Activated CD4-positive, alpha-beta T cell treated with anti-CD3 and anti-CD28 coated beads for 1 hour (primary cell): ENCODE results near the gene CDC42BPB.

Source experiments
- DNase-seq: peaks from one replicate; pipeline ENCODE4 v3.0.0-alpha.2; 2020

CDC42BPB gene

DNA sequence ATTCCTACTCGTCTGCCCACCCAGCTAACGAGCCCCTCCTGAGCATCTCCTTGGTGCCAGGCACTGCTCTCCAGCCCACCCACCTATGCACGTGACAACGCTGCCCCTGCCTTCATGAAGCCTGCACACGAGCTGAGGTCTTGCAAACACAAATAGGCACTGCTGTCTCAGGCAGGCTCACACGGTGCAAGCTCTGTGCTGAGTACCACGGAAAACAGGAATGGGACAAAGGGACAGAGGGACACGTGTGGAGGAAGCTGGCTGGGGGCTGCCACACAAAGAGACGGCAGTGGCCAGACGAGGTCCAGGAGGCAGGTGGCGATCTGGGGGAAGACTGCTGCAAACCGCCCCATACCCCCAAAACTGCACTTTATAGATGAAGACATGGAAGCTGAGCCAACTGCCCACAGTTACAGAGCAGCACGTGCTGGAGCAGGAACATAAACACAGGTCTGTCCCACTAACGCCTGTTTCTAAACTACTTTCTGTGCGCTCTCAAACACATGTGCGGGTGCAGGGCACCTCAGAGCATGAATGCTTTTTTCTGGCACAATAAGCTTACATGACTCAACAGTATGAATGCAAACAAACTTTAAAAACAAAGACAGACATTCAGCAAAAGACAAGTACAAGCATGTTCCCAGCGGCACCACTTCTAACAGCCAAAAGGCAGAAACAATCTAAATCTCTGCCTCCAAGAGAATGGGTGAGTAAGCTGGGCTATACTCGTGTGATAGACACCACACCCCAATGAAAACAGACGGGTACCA, 70.4 kb downstream of the CDC42BPB start:
- no peak for DNase-seq

DNA sequence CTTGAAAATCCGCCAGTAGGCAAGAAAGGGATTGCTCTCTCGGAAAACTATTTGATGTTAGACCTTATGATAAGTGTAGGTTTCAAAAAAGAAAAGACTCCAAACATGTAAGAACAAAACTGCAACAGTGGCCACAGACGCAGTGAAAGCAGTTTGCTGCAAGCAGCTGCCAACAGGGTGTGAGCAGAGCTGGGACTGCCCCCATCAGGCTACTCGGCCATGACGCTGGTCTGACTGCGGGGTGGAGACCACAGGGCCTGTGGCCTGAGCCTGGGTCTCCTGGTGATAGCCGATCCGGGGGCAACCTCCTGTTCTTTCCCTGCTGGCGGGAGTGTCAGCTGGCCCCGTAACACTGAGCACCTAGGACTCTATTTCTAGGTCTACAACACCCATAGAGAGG, 71.7 kb downstream of the CDC42BPB start:
- no peak for DNase-seq

DNA sequence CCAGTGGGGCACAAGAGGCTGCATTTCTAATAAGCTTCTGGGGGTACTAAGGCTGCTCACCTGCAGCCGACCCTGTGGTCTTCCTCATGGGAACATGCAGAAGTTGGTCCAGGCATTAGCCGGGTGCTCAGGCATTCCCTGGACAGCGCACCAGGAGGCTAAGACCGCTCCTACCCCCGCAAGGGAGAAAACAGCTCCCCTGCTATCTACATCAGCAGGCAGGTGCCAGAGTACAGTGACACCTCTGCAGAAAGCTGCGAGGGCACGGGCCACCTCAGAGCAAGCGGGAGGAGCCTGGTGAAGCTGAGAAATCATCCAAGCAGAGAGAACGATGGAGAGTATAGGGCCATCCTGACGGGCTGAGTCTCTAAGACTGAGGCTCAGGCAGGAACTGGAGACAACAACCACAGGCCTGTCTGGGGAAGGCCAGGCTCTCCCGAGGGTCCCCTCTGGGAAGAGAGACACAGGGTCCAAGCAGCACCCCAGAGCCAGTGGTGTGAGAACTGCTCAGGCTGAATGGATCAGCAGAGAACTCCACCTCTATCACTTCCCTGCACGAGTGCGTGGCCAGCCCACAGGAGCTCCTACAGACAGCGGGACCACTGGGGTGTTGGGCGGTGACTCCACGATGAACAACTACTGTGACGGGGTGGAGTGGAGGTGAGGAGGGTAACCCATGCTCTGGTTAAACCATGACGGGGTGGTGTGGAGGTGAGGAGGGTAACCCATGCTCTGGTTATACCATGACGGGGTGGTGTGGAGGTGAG, 72.8 kb downstream of the CDC42BPB start:
- no peak for DNase-seq

DNA sequence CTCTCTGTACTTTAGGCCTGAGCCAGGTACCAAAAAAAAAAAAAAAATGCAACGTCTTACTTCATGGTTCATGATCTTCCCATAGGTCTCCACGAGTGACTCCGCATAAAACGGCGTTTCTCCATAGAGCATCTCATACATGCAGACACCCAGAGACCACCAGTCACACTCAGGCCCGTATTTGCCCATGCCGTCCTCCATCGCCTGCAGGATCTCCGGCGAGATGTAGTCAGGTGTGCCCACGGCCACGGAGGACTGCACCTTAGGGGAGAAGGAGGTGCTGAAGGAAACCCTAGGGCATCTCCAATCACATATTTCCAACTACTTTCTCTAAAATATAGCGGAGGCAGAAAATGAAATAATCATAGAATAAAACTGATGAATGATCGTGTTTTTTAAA, 73.9 kb downstream of the CDC42BPB start:
- DNase-seq: no peak

DNA sequence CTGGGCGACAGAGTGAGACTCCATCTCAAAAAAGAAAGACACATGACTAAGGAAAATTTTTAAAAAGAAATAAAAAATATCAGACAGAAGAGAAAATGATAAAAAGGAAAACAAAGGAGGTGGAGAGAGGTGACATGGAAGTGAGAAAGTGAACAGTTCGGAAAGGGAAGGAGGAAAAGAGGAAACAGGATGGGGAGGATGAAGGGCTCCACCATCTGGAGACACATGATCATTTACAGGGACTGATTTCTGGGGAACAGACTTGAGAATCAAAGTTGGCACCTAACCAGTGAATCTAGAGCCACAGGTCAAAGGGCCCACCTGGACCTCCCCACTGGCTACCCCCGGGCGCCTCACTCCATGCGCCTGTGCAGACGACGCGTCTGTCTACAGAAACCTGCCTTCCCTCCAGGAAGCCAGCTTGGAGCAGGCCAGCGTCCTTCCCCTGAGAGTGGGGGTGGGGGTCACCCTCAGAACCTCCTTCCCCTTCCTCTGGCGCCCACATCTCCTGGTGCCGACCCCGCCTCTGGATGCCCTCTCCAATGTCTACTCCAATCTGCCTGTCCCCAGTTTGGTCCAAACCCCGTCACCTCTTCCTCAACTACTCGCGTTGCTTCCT, 74.4 kb downstream of the CDC42BPB start:
- DNase-seq: no peak

DNA sequence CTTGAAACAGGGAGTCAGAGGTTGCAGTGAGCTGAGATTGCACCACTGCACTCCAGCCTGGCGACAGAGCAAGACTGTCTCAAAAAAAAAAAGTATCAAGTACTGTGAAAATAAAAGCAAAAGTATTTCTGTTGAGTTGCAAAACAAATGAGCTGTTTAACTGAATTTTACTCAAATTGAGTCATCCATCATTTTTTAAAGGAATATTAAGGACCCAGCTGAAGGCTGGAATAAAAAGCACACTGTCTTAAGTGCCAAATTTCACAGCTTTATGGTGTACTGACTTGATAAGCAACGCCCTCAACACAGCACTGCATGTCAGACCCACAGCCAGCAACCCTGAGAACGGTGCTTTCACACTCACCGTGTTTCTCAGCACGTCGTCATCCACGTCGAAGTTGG, 76.9 kb downstream of the CDC42BPB start:
- no peak for DNase-seq

DNA sequence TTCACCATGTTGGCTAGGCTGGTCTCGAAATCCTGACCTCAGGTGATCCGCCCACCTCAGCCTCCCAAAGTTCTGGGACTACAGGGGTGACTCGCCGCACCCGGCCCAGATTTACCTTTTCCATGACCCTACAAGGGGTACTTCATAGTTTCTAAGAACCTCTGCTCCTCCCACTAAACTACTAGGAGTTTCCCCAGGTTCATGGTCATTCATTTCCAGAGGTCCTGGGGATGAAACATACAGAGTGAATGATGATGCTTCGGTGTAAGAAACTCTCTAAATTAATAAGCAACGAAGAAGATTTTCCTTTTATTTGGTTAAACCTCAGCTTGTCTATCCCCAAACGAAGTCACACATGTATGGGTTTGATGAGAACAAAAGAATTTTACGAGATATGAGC, 77.9 kb downstream of the CDC42BPB start:
- DNase-seq: no peak

DNA sequence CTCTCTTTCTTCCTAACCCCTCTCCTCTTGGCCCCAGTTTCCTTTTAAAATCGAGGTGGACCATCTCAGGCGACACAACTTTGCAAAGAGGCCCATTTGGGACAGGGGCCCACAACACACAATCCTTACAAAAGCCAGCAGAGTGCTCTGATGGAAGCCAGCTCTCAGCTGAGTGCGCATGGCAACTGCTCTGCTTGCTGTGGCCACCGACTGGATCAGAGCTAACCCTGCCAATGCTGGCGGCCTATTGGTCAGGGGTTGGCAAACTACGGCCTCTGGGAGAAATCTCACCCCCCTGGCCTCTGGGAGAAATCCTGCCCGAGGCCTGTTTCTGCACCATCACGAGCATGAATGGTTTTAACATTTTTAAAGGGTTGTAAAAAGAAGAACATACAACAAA, 79.9 kb downstream of the CDC42BPB start:
- DNase-seq: no peak

DNA sequence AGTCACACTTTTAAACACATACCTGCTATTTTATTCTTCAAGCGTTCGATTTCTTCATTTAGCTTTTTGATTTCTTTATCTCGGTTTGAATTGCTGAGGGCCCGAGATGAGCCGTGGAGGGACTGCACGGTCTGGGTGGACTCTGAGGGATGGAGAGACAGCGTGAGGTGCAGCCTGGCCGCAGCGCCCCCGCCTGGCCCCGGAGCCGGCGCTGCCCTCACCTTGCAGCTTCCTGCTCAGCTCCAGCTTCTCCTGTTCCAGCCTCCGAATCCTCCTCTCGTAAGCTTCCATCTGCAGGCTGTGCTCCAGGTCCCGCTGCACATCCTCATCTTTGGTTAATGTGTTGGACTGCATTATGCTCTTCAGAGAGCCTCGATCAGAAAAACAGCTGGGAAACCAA, 81.7 kb downstream of the CDC42BPB start:
- no peak for DNase-seq

DNA sequence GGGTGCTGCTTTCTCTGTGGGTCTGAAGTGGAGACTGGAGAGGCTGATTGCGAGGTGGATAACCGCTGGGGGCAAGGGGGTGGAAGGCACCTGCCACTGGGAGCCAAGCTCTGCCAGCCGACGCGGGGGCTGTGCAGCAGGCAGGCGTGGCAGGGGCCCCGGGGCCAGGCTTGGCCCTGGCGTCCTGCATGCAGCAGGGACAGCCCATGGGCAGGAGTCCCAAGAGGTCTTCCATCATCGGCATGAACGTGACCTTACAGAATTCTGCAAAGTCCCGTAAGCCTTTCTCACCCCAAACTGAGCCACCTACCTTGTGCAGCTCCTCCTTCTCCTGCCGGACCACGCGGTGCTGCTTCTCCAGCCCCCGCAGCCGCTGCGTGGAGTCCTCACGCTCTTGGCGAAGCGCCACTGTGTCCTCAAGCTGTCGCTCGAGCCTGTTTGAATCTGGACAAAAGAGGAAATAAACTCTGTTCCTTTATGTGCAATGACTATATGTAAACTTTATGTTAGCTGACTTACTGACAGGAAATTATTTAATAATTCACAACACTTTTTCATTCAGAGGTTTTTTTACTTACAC, 83.6 kb downstream of the CDC42BPB start:
- no peak for DNase-seq

DNA sequence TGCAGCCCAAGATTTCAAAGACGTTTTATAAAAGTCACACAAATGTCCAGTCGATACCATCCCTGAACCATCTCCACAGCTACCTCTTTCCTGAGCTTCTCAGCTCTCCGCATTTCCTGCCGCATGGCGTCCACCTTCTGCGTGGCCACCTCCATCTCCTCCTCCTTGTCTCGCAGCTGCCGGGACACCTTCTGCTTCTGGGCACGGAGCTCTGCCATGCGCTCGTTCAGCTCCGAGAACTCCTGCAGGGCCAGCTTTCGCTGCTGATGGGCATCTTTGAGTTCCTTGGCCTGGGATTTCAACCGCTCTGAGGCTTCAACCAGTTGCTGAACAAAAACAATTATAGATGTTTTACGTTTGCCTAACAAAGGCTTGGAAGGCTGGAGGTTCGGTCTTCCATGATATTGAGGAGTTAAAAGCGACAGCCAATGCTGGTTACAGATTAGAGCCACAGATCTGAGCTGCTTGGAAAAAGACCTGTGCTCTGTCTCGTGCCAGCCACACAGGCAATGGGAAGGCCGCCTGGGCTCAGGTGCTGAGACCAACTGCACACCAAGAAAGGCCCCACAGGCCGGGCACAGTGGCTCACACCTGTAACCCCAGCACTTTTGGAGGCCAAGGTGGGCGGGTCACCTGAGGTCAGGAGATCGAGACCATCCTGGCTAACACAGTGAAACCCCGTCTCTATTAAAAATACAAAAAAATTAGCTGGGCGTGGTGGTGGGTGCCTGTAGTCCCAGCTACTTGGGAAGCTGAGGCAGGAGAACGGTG, 85.3 kb downstream of the CDC42BPB start:
- DNase-seq: no peak

DNA sequence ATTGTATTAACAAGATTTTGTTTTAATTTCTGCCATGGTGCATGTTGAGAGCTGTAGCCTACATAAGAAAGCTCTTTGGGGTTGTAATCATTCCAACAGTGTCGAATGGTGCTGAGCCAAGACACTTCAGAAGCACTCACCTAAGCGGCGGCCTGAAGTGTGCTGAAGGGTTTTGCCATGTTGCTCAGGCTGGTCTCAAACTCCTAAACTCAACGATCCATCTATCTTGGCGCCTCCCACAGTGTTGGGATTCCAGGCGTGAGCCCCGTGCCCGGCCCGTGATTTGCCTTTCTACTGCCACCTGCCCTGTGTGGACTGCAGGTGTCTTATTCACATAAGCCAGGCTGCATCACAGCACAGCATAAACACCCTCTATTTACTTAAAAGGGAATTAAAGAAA, 86.0 kb downstream of the CDC42BPB start:
- no peak for DNase-seq

DNA sequence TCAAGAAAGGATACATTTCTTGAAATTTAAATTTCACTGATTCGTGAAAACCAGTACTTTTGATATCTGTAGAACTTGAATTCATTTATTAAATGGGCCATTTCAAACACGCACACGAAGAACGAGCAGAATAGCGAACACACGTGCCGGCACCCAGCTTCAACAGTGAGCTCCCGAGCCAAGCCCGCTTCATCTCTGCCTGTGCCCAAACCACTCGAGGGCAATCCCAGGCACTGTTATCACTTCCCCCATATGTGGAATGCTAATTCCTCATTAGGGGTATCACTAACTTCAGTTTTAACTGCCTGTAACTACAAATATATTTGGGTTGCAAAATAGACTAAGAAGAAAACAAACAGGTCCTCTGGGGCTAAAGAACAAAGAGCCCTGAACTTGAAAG, 86.9 kb downstream of the CDC42BPB start:
- DNase-seq: no peak

DNA sequence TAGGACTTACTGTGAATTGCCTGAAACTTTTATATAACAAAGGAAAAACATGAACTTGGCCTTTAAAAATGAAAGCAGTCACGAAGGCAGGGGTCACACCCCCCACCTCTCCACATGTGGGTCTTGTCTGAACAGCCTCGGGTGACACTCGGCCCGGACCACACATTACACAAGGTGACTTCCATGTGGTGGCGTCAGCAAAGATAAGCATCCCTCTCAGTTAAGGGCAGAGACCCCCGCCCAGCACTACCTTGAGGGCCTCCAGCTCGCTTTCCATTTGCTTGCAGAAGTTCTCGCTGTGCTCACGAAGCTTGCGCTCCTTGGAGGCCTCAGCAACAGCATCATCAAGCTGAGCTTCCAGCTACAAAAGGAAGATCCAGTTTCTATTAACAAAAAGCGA, 87.4 kb downstream of the CDC42BPB start:
- no peak for DNase-seq

DNA sequence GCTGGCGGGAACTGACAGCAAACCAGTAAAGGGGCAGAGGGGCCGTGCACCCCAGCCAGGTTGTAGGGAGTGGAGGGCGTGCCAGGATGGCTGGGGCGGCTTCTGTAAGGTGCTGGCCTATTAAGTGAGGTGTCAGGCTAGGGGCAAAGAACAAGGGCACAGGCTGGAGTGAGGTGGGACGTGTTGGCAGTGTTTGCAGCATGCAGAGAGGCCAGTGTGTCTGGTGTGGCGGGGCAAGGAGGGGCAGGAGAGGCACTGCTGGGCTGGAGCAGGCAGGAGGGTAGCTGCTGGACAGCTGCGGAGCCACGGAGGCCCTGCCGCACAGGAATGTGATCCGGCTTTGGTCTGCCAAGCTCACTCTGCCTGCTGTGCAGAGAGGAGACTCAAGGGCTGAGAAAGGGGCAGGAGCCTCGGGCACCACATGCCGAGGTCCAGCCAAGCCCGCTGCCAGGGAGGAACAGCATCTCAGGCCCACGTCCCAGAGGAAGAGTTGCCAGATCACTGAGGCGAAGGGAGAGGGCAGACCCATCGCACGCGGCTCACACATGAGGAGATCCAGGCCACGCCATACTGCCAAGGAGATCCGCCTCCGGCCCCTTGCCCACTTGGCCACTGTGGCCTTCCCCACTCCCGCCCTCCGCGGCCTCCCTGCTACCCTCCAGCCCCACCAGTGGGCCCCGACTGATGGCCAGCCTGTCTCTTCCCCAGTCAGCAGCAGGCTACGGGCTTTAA, 88.1 kb downstream of the CDC42BPB start:
- DNase-seq: no peak

DNA sequence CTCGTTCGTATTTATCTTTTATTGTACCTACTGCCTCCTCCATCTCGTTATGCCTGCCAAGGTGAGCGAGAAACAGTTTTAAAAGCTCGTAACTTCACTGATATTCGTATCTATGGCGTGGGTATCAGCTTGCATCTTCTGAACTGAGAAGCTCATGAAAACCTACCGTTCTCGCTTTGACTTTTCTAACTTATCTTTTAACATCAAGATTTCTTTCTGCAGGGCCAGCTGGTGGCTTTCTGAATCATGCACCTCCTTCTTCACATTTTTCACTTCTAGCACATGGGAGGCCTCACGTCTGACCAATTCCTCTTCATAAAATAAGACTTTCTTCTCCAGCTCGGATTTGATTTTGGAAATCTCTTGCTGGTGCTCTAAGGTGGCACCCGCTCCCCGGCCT, 89.0 kb downstream of the CDC42BPB start:
- DNase-seq: no peak

DNA sequence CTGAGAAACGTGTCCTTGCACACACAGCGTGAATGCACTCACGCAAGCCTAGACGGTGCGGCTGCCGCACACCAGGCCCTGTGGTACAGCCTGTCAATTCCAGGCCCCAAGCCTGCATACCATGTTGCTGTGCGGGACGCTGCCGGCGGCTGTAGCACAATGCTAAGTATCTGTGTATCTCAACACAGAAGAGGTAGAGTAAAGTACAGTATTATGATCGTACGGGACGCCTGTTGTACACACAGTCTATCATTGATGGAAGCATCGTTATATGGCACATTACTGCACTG, 89.9 kb downstream of the CDC42BPB start:
- DNase-seq: no peak

DNA sequence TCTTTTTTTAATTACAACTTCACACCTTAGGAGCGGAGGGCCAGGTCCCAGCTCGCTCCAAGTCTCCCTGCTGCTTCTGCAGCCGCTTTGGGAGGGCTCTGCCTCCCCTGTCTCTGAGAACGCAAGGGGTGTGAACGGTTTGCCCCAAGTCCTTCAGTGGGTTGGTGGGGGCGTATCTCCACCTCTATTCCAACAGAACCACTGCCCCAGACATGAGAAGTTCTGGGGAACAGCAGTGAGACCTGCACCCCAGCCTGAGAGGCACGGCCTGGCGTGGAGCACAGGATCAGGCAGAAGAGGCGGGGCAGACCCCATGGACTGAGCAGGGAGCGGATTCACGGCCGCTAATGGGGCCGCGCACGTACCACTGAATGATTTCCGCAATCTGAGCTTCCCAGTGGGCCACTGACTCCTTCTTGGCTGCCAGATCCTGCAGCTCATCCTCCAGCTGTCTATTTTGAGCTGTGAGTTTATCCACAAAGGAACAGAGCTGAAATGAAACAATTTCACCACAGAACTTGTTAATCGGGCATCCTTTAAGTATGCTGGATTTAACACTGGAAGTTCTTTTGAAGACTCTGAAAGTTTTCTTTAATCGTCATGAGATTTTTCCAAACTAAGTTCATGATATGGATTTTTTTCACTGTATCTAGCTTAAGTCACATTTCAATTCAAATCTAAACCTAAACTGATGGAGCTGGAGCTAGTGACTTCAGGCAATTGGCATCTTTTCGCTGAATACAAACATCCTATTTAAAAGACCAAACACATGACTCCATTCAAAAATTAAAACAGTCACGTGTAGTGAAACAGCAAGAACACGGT, 90.5 kb downstream of the CDC42BPB start:
- DNase-seq: no peak

DNA sequence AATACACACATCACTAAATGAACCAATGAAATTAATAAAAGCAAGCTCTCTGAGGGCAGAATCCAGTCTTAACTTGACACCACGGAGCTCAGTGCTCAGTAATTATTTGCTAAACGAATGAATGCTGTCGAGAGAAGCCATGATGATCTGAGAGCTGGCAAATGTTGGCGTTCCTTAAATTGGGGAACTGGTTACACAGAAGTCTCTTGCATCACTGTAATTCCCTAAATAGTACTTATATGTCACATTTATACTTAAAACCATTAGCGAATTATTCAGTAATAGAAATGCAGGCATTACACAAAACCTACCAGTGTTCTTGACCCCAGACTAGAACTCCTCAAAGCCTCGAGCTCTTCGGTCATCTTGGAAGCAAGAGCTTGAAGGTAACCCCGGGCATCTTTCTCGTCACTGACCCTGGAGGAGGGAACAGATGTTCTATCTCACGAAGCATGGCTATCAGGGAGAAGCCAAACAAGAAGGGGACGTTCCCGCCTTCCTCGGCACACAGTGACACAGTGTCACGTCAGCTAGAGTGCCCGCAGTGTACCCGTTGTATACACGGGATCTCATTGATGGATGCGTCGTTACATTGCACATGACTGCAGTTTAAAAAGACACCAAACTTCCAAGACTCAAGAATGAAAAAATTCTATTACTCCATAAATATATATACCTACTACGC, 91.2 kb downstream of the CDC42BPB start:
- DNase-seq: no peak

DNA sequence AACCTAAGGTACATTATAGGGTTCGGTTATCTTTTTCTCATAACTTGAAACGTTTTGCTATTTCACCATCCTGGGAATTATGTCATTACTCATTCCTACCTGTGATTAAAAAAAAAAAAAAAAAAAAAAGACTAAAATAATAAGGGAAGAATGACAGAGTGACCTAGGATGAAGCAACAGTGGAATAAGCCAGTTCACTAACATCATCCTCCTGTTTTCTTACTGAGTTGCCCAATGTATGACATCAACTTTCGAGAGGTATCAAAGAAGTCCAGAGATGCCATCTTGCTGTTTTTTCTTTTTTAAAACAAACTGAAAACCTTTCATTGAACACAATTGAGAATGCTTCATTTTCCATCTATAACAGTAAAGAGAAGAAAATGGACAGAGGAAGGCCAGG, 92.1 kb downstream of the CDC42BPB start:
- DNase-seq: no peak

DNA sequence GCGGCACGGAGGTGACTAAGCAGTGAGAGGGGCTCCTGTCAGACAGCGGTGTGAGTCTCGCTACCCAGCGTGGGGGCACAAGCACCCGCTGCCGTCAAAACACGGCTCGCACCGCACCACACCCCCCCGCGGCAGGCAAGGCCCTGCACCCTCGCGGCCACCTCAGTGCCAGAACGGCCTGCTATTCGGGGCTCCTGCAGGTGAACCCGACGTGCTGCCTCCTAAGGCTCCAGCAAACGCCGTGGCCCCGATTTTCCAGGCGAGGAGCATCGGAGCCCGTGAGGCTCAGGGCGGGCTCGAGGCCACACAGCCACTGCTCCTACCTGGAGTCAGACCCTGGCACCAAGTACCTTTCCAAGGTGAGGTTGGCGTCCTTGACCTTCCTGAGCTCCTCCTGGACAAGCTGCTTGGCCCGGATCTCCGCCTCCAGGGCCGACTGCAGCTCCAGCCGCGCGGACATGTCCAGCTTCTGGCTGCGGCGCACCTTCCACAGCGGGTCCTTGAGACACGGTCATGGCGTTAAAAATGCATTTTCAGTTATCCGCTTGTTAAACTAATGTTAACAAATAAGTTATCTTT, 93.1 kb downstream of the CDC42BPB start:
- DNase-seq: no peak
